ENCODE measurements around the gene MAG. TPM values are rescaled to one million over a fixed set of nuclear protein-coding genes. Genes with fewer than 3 reads are reported as not detected.

MAG gene
- total and polyA plus RNA-seq, 10 of the 15 experiments (the other 5 are each of a cell fraction or from before 2014, with no cell fraction given) = 0.03 to 0.82 (median 0.17) TPM; not detected in 2

DNA sequence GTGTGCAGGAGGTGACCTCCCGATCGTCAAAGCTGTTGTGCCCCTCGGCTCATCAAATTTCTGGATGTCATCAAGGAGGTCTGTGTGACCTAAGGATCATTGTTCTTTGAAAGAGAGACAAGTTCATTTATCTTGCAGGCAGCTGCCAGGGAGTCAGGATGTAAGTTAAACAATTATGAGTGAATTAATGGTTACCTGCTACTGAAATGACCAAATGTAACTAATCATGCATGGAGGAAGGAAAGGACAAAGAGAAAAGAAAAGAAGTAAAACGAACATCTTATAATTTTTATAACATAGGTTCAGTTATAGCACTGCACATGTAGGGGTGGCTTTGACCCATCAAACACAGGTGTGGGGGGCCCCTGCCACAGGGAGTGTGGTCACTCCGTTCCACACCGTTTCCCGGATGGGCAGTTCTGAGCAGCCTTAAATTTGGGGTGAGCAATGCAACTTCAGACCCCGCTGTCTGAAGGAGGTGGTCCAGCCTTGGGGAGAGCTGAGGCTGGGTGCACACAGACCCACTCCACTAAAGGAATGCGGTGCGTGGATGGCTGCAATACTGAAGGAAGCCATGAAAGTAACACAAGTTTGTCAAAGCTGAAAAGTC is 42.3 kb downstream of the MAG start:
- Histone ChIP-seq H3K4me1 (ENCODE audit: control insufficient read depth, insufficient read depth, low read length) (peaks cover 51% of the 10 kb centered on the region), H3K9ac (ENCODE audit: control insufficient read depth, insufficient read depth, low read length) (peak overlapping the region; percentile 82), H2AFZ (ENCODE audit: control insufficient read depth, low read depth, low read length) (no peak overlapping the region), H4K20me1 (ENCODE audit: control insufficient read depth, insufficient read depth) (no peaks in the 10 kb centered on the region), H3K4me3 (peak overlapping the region; percentile 72), H3K9me3 (replicated peaks; ENCODE audit: control insufficient read depth, insufficient read depth, low read length) (no peaks in the 10 kb centered on the region), H3K36me3 (ENCODE audit: control insufficient read depth in 2 of 2, insufficient read depth in 2 of 2, low read length in 1 of 2) (peaks cover 11 to 12% of the 10 kb centered on the region in 2 experiments; a peak in 3 of 4 replicates), H3K27ac (ENCODE audit: control insufficient read depth, insufficient read depth) (peak overlapping the region; percentile 93), H3K79me2 (ENCODE audit: control insufficient read depth, insufficient read depth, low read length) (peaks cover 69% of the 10 kb centered on the region), H3K4me2 (ENCODE audit: control insufficient read depth, insufficient read depth) (peak overlapping the region; percentile 97), H3K27me3 (replicated peaks in 1 of 2; ENCODE audit: control insufficient read depth in 2 of 2, insufficient read depth in 2 of 2, low read length in 1 of 2) (no peaks in the 10 kb centered on the region)
- DNase-seq (ENCODE audit: low read depth, low spot score) = no peak
- CTCF ChIA-PET = interaction anchor here (0.6 to 6.5 kb wide), 8 partner anchors 11 to 351 kb away, joined by 3 to 61 read pairs (median 8); partner anchors contain the start of gene FFAR1
- TF ChIP-seq HDGF (IDR thresholded peaks at IDR 0.05) (no peak), SMARCA5 (IDR thresholded peaks at IDR 0.05) (peak; percentile 39; the same call in 1 of the 2 replicates), RUNX3 (IDR thresholded peaks at IDR 0.05; ENCODE audit: low read length) (peak; percentile 45), NKRF (conservative IDR thresholded peaks at IDR 0.05) (0 out of 2 replicates have a peak, but pooled peaks have one; percentile 9), LARP7 (IDR thresholded peaks at IDR 0.05) (peak; percentile 76), WRNIP1 (IDR thresholded peaks at IDR 0.05; ENCODE audit: borderline replicate concordance, low read depth, low read length) (no peak), BCL11A (IDR thresholded peaks at IDR 0.05; ENCODE audit: low read depth, low read length) (0 out of 2 replicates have a peak, but pooled peaks have one; percentile 30), ZBED1 (IDR thresholded peaks at IDR 0.05; ENCODE audit: borderline replicate concordance) (0 out of 2 replicates have a peak, but pooled peaks have one; percentile 20), ZNF622 (IDR thresholded peaks at IDR 0.05) (no peak), NBN (IDR thresholded peaks at IDR 0.05) (no peak), BACH1 (IDR thresholded peaks at IDR 0.05; ENCODE audit: borderline replicate concordance) (peak; percentile 32; the same call in 1 of the 2 replicates), HDAC2 (IDR thresholded peaks at IDR 0.05) (no peak), PBX3 (IDR thresholded peaks at IDR 0.05; ENCODE audit: insufficient replicate concordance, low read depth, low read length) (peak; percentile 17), KAT2A (conservative IDR thresholded peaks at IDR 0.05; ENCODE audit: control insufficient read depth, low read depth, low read length) (no peak), NFIC (IDR thresholded peaks at IDR 0.05; ENCODE audit: low read depth, low read length) (peak; percentile 51; the same call in 1 of the 2 replicates), POLR2A (IDR thresholded peaks at IDR 0.05; ENCODE audit: low read depth, low read length) (peak; percentile 65), SMAD5 (IDR thresholded peaks at IDR 0.05; ENCODE audit: low read depth) (peak; percentile 44; the same call in 1 of the 2 replicates), TAF1 (IDR thresholded peaks at IDR 0.05; ENCODE audit: borderline replicate concordance, low read depth, low read length) (0 out of 2 replicates have a peak, but pooled peaks have one; percentile 10), YY1 (IDR thresholded peaks at IDR 0.05; ENCODE audit: low read depth, low read length) (no peak), IKZF2 (IDR thresholded peaks at IDR 0.05) (no peak), GATAD2B (conservative IDR thresholded peaks at IDR 0.05; ENCODE audit: low read depth) (0 out of 2 replicates have a peak, but pooled peaks have one; percentile 6), JUNB (IDR thresholded peaks at IDR 0.05) (peak; percentile 59), IRF4 (IDR thresholded peaks at IDR 0.05; ENCODE audit: low read depth, low read length) (peak; percentile 18; the same call in 1 of the 2 replicates)
- POLR2A ChIA-PET = interaction anchor here (0.7 to 7.2 kb wide), 18 partner anchors 8 to 276 kb away, joined by 4 to 135 read pairs (median 6); partner anchors contain the start of genes FFAR1 and USF2
- RAD21 ChIA-PET (ENCODE audit: unreplicated experiment) = interaction anchor here (1.4 to 9.4 kb wide), 11 partner anchors 10 to 128 kb away, joined by 3 to 127 read pairs (median 12); partner anchors contain the start of gene FFAR1
- SMC1A ChIA-PET (ENCODE audit: uncharacterized antibody, unreplicated experiment) = interaction anchor here (0.9 to 9.8 kb wide), 16 partner anchors 8 to 161 kb away, joined by 3 to 152 read pairs (median 7); partner anchors contain the start of gene FFAR1
- no peak for FAIRE-seq
- TSS peak; percentile 93 for BruUV-seq (replicated peaks)
- intact Hi-C loops (cut with micrococcal nuclease; ENCODE audit: unreplicated experiment) = no loop called here
- peak; percentile 6 for ATAC-seq
- in situ Hi-C loops (cut with MboI) = loop anchor here (10.0 kb wide), 1 partner anchor 571 kb away; the partner anchor contains the start of genes HCST, NFKBID and TYROBP
- 11% methylated on average over 10 of the region's 10 CpGs for WGBS (ENCODE audit: insufficient coverage, insufficient replicate concordance, low lambda C conversion rate, missing lambda C conversion rate)

Measured in GM12878 (cell line).